ENCODE measurements around the gene CCNG2. TPM values are rescaled to one million over a fixed set of nuclear protein-coding genes. Genes with fewer than 3 reads are reported as not detected.

CCNG2 gene
- total and polyA plus RNA-seq, 4 experiments from 2014 or later = 17.0 to 22.9 (median 20.2) TPM

GRCh38 chr4:77146186-77147078 lies 10.6 kb upstream of the CCNG2 start:
- Mint-ChIP-seq H3K27me3 (no peaks in the 10 kb centered on the region), H3K4me3 (peak overlapping the region in 5 of 8 donors; percentile 15 to 61 (median 51)), H3K4me1 (peaks cover 15 to 38% (median 16%) of the 10 kb centered on the region in 4 donors), H3K36me3 (no peaks in the 10 kb centered on the region), H3K9me3 (no peaks in the 10 kb centered on the region), H3K27ac (peak overlapping the region; percentile 25 to 77 (median 59))
- Histone ChIP-seq H3K4me3 (ENCODE audit: low read length in 2 of 2) (no peak overlapping the region), H3K27me3 (ENCODE audit: insufficient read depth, low read length) (no peaks in the 10 kb centered on the region), H3K36me3 (ENCODE audit: insufficient read depth, low read length) (no peaks in the 10 kb centered on the region), H3K4me1 (ENCODE audit: insufficient read depth, low read length) (peaks cover 19% of the 10 kb centered on the region), H3K27ac (ENCODE audit: low read depth, low read length) (no peak overlapping the region), H3K9me3 (ENCODE audit: control insufficient read depth in 1 of 2, low read length in 2 of 2) (no peaks in the 10 kb centered on the region)
- ChIA-PET POLR2A (ENCODE audit: partially characterized antibody) (no interaction called here), CTCF (ENCODE audit: partially characterized antibody) (interaction anchor here (1.2 to 3.5 kb wide), 4 partner anchors 8 to 58 kb away, joined by 3 to 11 read pairs (median 6); no protein-coding TSS in a partner anchor)
- no peak for DNase-seq
- intact Hi-C loops (cut with micrococcal nuclease) = no loop called here

- H3K4me1 Mint-ChIP-seq = peaks cover 15 to 35% (median 16%) of the 10 kb centered on the region in 4 donors
Measured at GRCh38 chr4:77147079-77147782, 9.8 kb upstream of the CCNG2 start.

GRCh38 chr4:77148078-77148477 lies 8.9 kb upstream of the CCNG2 start:
- ChIA-PET POLR2A (ENCODE audit: partially characterized antibody) (interaction anchor here (0.8 to 1.4 kb wide), 2 partner anchors 65 to 71 kb away, joined by 3 to 4 read pairs; no protein-coding TSS in a partner anchor), CTCF (ENCODE audit: partially characterized antibody) (interaction anchor here (1.2 to 2.4 kb wide), 2 partner anchors 53 to 56 kb away, joined by 4 to 7 read pairs; no protein-coding TSS in a partner anchor)
- no peaks in the 10 kb centered on the region for H3K36me3 ChIP-seq (ENCODE audit: insufficient read depth, low read length)
- intact Hi-C loops (cut with micrococcal nuclease) = no loop called here
- Mint-ChIP-seq H3K27me3 (no peaks in the 10 kb centered on the region), H3K9me3 (no peaks in the 10 kb centered on the region), H3K4me1 (peaks cover 15 to 31% (median 16%) of the 10 kb centered on the region in 4 donors), H3K27ac (no peak overlapping the region), H3K36me3 (no peaks in the 10 kb centered on the region), H3K4me3 (no peak overlapping the region)
- no peaks in the 10 kb centered on the region for H3K9me3 ChIP-seq (ENCODE audit: control insufficient read depth in 1 of 2, low read length in 2 of 2)
- H3K27ac ChIP-seq (ENCODE audit: low read depth, low read length) = no peak overlapping the region
- DNase-seq = no peak
- peaks cover 19% of the 10 kb centered on the region for H3K4me1 ChIP-seq (ENCODE audit: insufficient read depth, low read length)
- no peaks in the 10 kb centered on the region for H3K27me3 ChIP-seq (ENCODE audit: insufficient read depth, low read length)
- H3K4me3 ChIP-seq (ENCODE audit: low read length in 2 of 2) = no peak overlapping the region

More at GRCh38 chr4:77147079-77147782, 9.8 kb upstream of the CCNG2 start:
- Mint-ChIP-seq H3K36me3 (no peaks in the 10 kb centered on the region), H3K4me3 (no peak overlapping the region), H3K27me3 (no peaks in the 10 kb centered on the region), H3K27ac (peak overlapping the region in 6 of 7 donors; percentile 33 to 77 (median 56)), H3K9me3 (no peaks in the 10 kb centered on the region)
- POLR2A ChIA-PET (ENCODE audit: partially characterized antibody) = interaction anchor here (1.4 kb wide), 1 partner anchor 70 kb away, joined by 4 read pairs; no protein-coding TSS in a partner anchor
- Histone ChIP-seq H3K27ac (ENCODE audit: low read depth, low read length) (no peak overlapping the region), H3K9me3 (ENCODE audit: control insufficient read depth in 1 of 2, low read length in 2 of 2) (no peaks in the 10 kb centered on the region), H3K36me3 (ENCODE audit: insufficient read depth, low read length) (no peaks in the 10 kb centered on the region), H3K4me3 (ENCODE audit: low read length in 2 of 2) (no peak overlapping the region), H3K27me3 (ENCODE audit: insufficient read depth, low read length) (no peaks in the 10 kb centered on the region), H3K4me1 (ENCODE audit: insufficient read depth, low read length) (peaks cover 19% of the 10 kb centered on the region)
- no peak for DNase-seq
- CTCF ChIA-PET (ENCODE audit: partially characterized antibody) = interaction anchor here (1.2 to 2.4 kb wide), 2 partner anchors 52 to 57 kb away, joined by 4 to 7 read pairs; no protein-coding TSS in a partner anchor
- intact Hi-C loops (cut with micrococcal nuclease) = no loop called here

GRCh38 chr4:77149789-77150188 lies 7.2 kb upstream of the CCNG2 start:
- Histone ChIP-seq H3K27me3 (ENCODE audit: insufficient read depth, low read length) (no peaks in the 10 kb centered on the region), H3K4me1 (ENCODE audit: insufficient read depth, low read length) (peaks cover 25% of the 10 kb centered on the region), H3K36me3 (ENCODE audit: insufficient read depth, low read length) (no peaks in the 10 kb centered on the region), H3K9me3 (ENCODE audit: control insufficient read depth in 1 of 2, low read length in 2 of 2) (no peaks in the 10 kb centered on the region), H3K27ac (ENCODE audit: low read depth, low read length) (no peak overlapping the region), H3K4me3 (ENCODE audit: low read length in 2 of 2) (no peak overlapping the region)
- CTCF ChIA-PET (ENCODE audit: partially characterized antibody) = interaction anchor here (1.3 kb wide), 1 partner anchor 47 kb away, joined by 3 read pairs; no protein-coding TSS in a partner anchor
- POLR2A ChIA-PET (ENCODE audit: partially characterized antibody) = no interaction called here
- Mint-ChIP-seq H3K4me1 (peaks cover 15 to 35% (median 18%) of the 10 kb centered on the region in 4 donors), H3K27ac (no peak overlapping the region), H3K9me3 (no peaks in the 10 kb centered on the region), H3K36me3 (no peaks in the 10 kb centered on the region), H3K27me3 (no peaks in the 10 kb centered on the region), H3K4me3 (no peak overlapping the region)
- no peak for DNase-seq
- intact Hi-C loops (cut with micrococcal nuclease) = loop anchor here (10.0 kb wide), 1 partner anchor 715 kb away; the partner anchor contains the start of gene MRPL1

- peaks cover 31% of the 10 kb centered on the region for H3K4me1 ChIP-seq (ENCODE audit: insufficient read depth, low read length)
- intact Hi-C loops (cut with micrococcal nuclease) = loop anchor here (10.0 kb wide), 1 partner anchor 714 kb away; the partner anchor contains the start of gene MRPL1
- no peak overlapping the region for H3K4me3 Mint-ChIP-seq
Measured at GRCh38 chr4:77151241-77151640, 5.8 kb upstream of the CCNG2 start.

GRCh38 chr4:77152421-77152820 lies 4.6 kb upstream of the CCNG2 start:
- Histone ChIP-seq H3K27me3 (ENCODE audit: insufficient read depth, low read length) (no peaks in the 10 kb centered on the region), H3K4me1 (ENCODE audit: insufficient read depth, low read length) (peaks cover 21% of the 10 kb centered on the region), H3K27ac (ENCODE audit: low read depth, low read length) (no peak overlapping the region), H3K36me3 (ENCODE audit: insufficient read depth, low read length) (no peaks in the 10 kb centered on the region), H3K4me3 (ENCODE audit: low read length in 2 of 2) (no peak overlapping the region), H3K9me3 (ENCODE audit: control insufficient read depth in 1 of 2, low read length in 2 of 2) (no peaks in the 10 kb centered on the region)
- Mint-ChIP-seq H3K4me1 (peaks cover 7 to 36% (median 17%) of the 10 kb centered on the region in 4 donors), H3K27me3 (peaks cover 0 to 6% of the 10 kb centered on the region in 2 donors), H3K4me3 (no peak overlapping the region), H3K27ac (no peak overlapping the region), H3K9me3 (peaks cover 0 to 4% (median 0%) of the 10 kb centered on the region in 8 donors), H3K36me3 (peaks cover 0 to 7% of the 10 kb centered on the region in 2 donors)
- no peak for DNase-seq
- POLR2A ChIA-PET (ENCODE audit: partially characterized antibody) = no interaction called here
- CTCF ChIA-PET (ENCODE audit: partially characterized antibody) = interaction anchor here (4.8 kb wide), 1 partner anchor 51 kb away, joined by 31 read pairs; no protein-coding TSS in a partner anchor
- intact Hi-C loops (cut with micrococcal nuclease) = loop anchor here (10.0 kb wide), 1 partner anchor 712 kb away; the partner anchor contains the start of gene MRPL1

More at GRCh38 chr4:77151241-77151640, 5.8 kb upstream of the CCNG2 start:
- Histone ChIP-seq H3K27me3 (ENCODE audit: insufficient read depth, low read length) (no peaks in the 10 kb centered on the region), H3K27ac (ENCODE audit: low read depth, low read length) (no peak overlapping the region), H3K9me3 (ENCODE audit: control insufficient read depth in 1 of 2, low read length in 2 of 2) (no peaks in the 10 kb centered on the region), H3K4me3 (ENCODE audit: low read length in 2 of 2) (no peak overlapping the region), H3K36me3 (ENCODE audit: insufficient read depth, low read length) (no peaks in the 10 kb centered on the region)
- Mint-ChIP-seq H3K27ac (peak overlapping the region in 1 of 7 donors; percentile 25), H3K9me3 (no peaks in the 10 kb centered on the region), H3K27me3 (no peaks in the 10 kb centered on the region), H3K36me3 (no peaks in the 10 kb centered on the region), H3K4me1 (peaks cover 11 to 40% (median 21%) of the 10 kb centered on the region in 4 donors)
- ChIA-PET CTCF (ENCODE audit: partially characterized antibody) (no interaction called here), POLR2A (ENCODE audit: partially characterized antibody) (no interaction called here)
- DNase-seq = no peak
